Vagina (tissue), 2 donors: Measurements from ENCODE around the gene KDM2A. TPM values are rescaled to one million over a fixed set of nuclear protein-coding genes. Genes with fewer than 3 reads are reported as not detected.
"Not testable (repeated sequence)": the region's sequence is repeated elsewhere in the genome, so short reads cannot be mapped to it uniquely, and the experiment has no call there.

Source experiments
- DNase-seq, 2 donors: peaks; one replicate each; pipeline ENCODE4 v3.0.0-alpha.2; 2017; ENCODE audit errors: extremely low spot score in 2 of 2
- H3K27ac ChIP-seq: fragments of 200-600 bp; sonication (generic); one replicate; pipeline ENCODE4 v1.5.1; 2019
- H3K27me3 ChIP-seq: fragments of 200-600 bp; sonication (generic); one replicate; pipeline ENCODE4 v1.5.1; 2019
- H3K36me3 ChIP-seq, 2 donors: fragments of 200-600 bp; sonication (generic); one replicate each; pipeline ENCODE4 v1.5.1; 2017 to 2019
- H3K4me1 ChIP-seq: fragments of 200-600 bp; sonication (generic); one replicate; pipeline ENCODE4 v1.5.1; 2019
- H3K4me3 ChIP-seq, 2 donors: fragments of 200-600 bp; sonication (generic); 1 replicate in 1 of 2; 2 replicates in 1 of 2; pipeline ENCODE4 v1.5.1; 2016 to 2019
- H3K9me3 ChIP-seq: fragments of 200-600 bp; sonication (generic); one replicate; pipeline ENCODE4 v1.5.1; 2019
- CTCF ChIP-seq, 3 experiments: fragments of 450-650 bp in 2 of 3; fragments of 200-600 bp in 1 of 3; sonication (generic) in 1 of 3; IDR thresholded peaks; one replicate each; pipeline ENCODE4 v1.5.1; 2017 to 2019; ENCODE audit warnings: antibody characterized with exemption in 3 of 3, mild to moderate bottlenecking in 2 of 3, moderate library complexity in 2 of 3
- POLR2A ChIP-seq, 2 donors: fragments of 450-650 bp; IDR thresholded peaks; one replicate each; pipeline ENCODE4 v1.6.1; 2017; ENCODE audit warnings: antibody characterized with exemption in 2 of 2, mild to moderate bottlenecking in 2 of 2, moderate library complexity in 2 of 2
- POLR2AphosphoS5 ChIP-seq, 2 donors: sonication (generic); formaldehyde crosslinking; IDR thresholded peaks; one replicate each; pipeline ENCODE4 v1.9.0; 2017; ENCODE audit warnings: antibody characterized with exemption in 2 of 2, mild to moderate bottlenecking in 2 of 2, low read depth in 1 of 2; ENCODE audit not compliant: insufficient read depth in 1 of 2
- intact Hi-C: fragments of 100-400 bp; cut with DNase I; formaldehyde crosslinking; loops from one replicate; pipeline ENCODE4 v1.15.1; 2023
- total RNA-seq: library from RNA; depleted of rRNA; stranded (reverse); fragments of >200 nt; gene quantifications from one replicate; pipeline ENCODE4 v1.2.3, GENCODE V29; 2016

Gene KDM2A
- total RNA-seq, 1 donor from 2014 or later = 51.8 TPM

GRCh38 chr11:67230406-67230805 is 111.3 kb downstream of the KDM2A start:
- H3K36me3 ChIP-seq = peaks cover 0 to 44% of the 10 kb centered on the region in 2 donors
- H3K27me3 ChIP-seq = no peaks in the 10 kb centered on the region
- H3K9me3 ChIP-seq = no peaks in the 10 kb centered on the region
- TF ChIP-seq POLR2A (IDR thresholded peaks at IDR 0.05) (no peak), POLR2AphosphoS5 (IDR thresholded peaks at IDR 0.05; ENCODE audit: insufficient read depth in 1 of 2, low read depth in 1 of 2) (no peak), CTCF (IDR thresholded peaks at IDR 0.05) (no peak)
- no peak overlapping the region for H3K27ac ChIP-seq
- H3K4me3 ChIP-seq = no peak overlapping the region
- H3K4me1 ChIP-seq = no peaks in the 10 kb centered on the region
- intact Hi-C loops = no loop called here
- DNase-seq = no peak

- H3K9me3 ChIP-seq = no peaks in the 10 kb centered on the region
- H3K36me3 ChIP-seq = peaks cover 0 to 42% of the 10 kb centered on the region in 2 donors
These were observed 111.8 kb downstream of the KDM2A start for GRCh38 chr11:67230886-67231285.

GRCh38 chr11:67233584-67234190 is 114.6 kb downstream of the KDM2A start:
- Histone ChIP-seq H3K4me3 (no peak overlapping the region), H3K27ac (no peak overlapping the region), H3K4me1 (peaks cover 4% of the 10 kb centered on the region), H3K27me3 (no peaks in the 10 kb centered on the region), H3K9me3 (no peaks in the 10 kb centered on the region), H3K36me3 (peaks cover 0 to 28% of the 10 kb centered on the region in 2 donors)
- TF ChIP-seq POLR2AphosphoS5 (IDR thresholded peaks at IDR 0.05; ENCODE audit: insufficient read depth in 1 of 2, low read depth in 1 of 2) (no peak), CTCF (IDR thresholded peaks at IDR 0.05) (no peak), POLR2A (IDR thresholded peaks at IDR 0.05) (no peak)
- no peak for DNase-seq
- intact Hi-C loops = no loop called here

More at GRCh38 chr11:67230886-67231285, 111.8 kb downstream of the KDM2A start:
- no peak overlapping the region for H3K4me3 ChIP-seq
- no peak overlapping the region for H3K27ac ChIP-seq
- H3K4me1 ChIP-seq = no peaks in the 10 kb centered on the region
- DNase-seq = no peak
- no peaks in the 10 kb centered on the region for H3K27me3 ChIP-seq
- intact Hi-C loops = no loop called here
- TF ChIP-seq POLR2A (IDR thresholded peaks at IDR 0.05) = no peak
- no peak for TF ChIP-seq CTCF (IDR thresholded peaks at IDR 0.05)
- TF ChIP-seq POLR2AphosphoS5 (IDR thresholded peaks at IDR 0.05; ENCODE audit: insufficient read depth in 1 of 2, low read depth in 1 of 2) = no peak

GRCh38 chr11:67234571-67234970 is 115.5 kb downstream of the KDM2A start:
- Histone ChIP-seq H3K36me3 (peaks cover 0 to 19% of the 10 kb centered on the region in 2 donors), H3K4me1 (peaks cover 13% of the 10 kb centered on the region)
- intact Hi-C loops, H3K27me3 ChIP-seq, H3K27ac ChIP-seq, H3K9me3 ChIP-seq, DNase-seq, H3K4me3 ChIP-seq: not testable (repeated sequence)

- Histone ChIP-seq H3K9me3 (no peaks in the 10 kb centered on the region), H3K4me3 (no peak overlapping the region), H3K27me3 (no peaks in the 10 kb centered on the region), H3K4me1 (peaks cover 32% of the 10 kb centered on the region), H3K27ac (no peak overlapping the region), H3K36me3 (peaks cover 0 to 7% of the 10 kb centered on the region in 2 donors)
- intact Hi-C loops = no loop called here
- DNase-seq = no peak
- TF ChIP-seq POLR2AphosphoS5 (IDR thresholded peaks at IDR 0.05; ENCODE audit: insufficient read depth in 1 of 2, low read depth in 1 of 2) (no peak), CTCF (IDR thresholded peaks at IDR 0.05) (no peak), POLR2A (IDR thresholded peaks at IDR 0.05) (no peak)
These were observed 118.5 kb downstream of the KDM2A start for GRCh38 chr11:67237574-67237973.
